GM18873 (cell line): Measurements from ENCODE around the gene PJA2.

Experiments
- ATAC-seq: cut with Tn5 transposase; IDR thresholded peaks from one replicate; pipeline ENCODE4 v1.9.1; 2021; ENCODE audit warnings: mild to moderate bottlenecking, moderate library complexity, moderate number of reproducible peaks; ENCODE audit not compliant: unreplicated experiment, low FRiP score

Gene PJA2

DNA sequence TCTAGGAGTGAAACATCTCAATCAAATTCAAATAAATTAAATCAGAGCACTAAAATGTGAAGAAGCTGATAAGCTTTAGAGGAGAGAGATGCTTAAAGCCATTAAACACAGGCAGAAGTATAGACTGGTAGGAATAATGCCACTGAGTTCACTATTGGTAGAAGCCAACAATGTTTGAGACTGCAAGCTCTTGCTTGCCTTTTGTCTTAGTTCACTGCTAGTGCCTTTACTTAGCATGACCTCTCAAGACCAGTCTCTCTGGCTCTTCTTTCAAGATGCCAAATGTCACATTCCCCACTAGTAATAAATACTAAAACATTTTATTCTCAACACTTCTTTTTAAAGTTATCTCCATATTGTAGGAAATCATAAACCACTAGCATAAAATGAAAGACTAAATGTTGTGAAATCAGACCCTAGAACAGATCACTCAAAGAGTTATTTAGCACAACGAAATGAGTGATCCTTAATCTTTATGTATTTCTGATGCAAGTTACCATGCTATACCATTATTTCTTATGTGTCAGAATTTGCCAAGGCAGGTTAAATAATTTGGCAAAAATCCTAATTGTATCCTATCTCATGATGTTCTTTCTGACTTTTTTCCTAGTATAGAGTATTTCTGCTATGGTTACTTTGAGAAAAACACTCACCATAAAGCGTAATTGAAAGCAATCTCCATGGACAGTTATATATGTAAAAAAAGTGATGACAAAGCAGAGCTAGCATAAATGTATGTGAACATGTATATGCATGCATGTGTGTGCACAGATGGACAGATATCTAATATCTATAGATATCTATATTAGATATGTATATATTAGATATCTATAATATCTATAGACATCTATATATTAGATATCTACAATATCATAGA is 57.5 kb downstream of the PJA2 start:
- no peak for ATAC-seq

DNA sequence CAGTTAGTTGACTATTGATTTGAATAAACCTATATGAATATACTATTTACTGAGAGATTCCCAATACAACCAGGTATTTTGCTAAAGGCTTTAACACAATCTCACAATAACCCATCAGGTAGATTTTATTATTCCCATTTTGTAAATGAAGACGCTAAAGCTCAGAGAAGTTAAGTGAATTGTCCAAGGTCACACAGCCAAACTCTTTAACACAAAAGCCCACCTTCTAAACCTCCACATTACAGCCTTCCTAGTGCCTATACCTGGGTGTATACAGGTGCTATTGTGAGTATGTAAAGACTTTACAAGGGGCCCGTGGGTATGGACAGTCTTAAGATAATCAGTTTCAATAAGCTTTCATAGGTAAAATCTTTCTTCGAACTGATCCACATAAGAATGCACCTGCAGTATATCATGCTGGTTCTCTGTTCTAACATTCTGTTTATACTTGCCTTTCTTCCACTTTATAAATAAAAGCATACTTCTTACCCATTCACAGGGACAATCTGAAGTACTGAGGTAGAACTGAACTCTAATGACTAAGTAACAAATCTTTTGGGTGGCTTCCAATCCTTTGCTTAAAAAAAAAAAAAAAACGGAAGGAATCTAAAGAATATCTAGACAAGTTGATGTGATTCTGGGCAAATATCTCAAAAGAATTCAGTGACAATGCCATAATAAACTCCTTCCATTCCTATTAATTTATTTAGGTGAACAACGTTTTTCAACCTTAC is 59.1 kb downstream of the PJA2 start:
- no peak for ATAC-seq

GRCh38 chr5:109349388-109349787 is 60.4 kb downstream of the PJA2 start:
- ATAC-seq = no peak

- no peak for ATAC-seq
Measured at GRCh38 chr5:109347252-109347888, 62.4 kb downstream of the PJA2 start.

DNA sequence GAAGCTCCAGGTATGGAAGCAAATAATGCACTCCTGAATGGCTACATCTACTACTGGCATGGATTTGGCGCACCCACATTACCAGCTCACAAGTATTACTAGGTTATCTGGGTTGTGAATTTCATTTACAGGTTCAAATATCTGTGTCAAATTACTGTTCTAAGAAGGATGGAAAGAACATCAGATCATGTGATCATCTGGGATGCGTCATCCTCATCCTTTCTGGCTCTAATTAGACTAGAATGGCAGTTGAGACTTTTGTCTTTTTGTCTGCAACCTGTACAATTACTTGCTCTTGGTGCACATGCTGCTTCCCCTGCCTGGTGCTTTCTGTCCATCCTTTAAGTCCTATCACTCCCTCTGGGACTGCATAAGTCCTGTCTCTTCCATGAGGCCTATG is 64.1 kb downstream of the PJA2 start:
- no peak for ATAC-seq

DNA sequence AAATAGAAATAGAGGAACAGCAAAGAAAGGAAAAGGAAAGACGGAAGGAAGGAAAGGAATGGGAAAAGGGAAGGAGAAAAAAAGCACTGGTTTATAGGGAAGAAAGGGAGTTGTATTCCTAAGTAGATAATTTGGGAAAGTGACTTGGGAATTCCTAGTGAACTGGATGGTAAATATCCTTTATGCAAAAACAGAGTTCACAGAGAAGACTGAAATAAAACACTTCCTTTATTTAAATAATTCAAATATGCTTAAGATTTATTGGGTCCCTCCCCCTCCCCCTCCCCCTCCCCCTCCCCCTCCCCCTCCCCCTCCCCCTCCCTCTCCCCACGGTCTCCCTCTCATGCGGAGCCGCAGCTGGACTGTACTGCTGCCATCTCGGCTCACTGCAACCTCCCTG is 69.4 kb downstream of the PJA2 start:
- no peak for ATAC-seq

DNA sequence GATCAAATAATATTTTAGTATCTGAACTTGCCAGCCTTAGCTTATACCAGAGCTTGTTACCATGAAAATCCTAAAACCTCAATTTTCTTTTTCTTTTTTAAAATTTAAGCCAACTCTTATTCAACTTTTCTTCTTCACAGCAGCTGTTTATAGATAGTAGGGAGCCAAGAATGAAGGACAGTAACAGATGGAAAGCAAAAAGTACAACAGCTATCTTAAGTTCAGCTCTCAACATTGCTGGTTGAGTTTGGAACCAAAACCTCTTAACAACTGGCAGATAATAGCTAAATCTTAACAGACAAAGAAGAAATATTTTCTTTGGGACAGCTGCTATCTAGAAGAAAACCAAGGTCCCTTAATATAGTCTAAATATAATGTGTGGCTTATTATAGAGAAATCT is 74.7 kb downstream of the PJA2 start:
- ATAC-seq = no peak

- no peak for ATAC-seq
Measured at GRCh38 chr5:109334056-109334455, 75.7 kb downstream of the PJA2 start.

DNA sequence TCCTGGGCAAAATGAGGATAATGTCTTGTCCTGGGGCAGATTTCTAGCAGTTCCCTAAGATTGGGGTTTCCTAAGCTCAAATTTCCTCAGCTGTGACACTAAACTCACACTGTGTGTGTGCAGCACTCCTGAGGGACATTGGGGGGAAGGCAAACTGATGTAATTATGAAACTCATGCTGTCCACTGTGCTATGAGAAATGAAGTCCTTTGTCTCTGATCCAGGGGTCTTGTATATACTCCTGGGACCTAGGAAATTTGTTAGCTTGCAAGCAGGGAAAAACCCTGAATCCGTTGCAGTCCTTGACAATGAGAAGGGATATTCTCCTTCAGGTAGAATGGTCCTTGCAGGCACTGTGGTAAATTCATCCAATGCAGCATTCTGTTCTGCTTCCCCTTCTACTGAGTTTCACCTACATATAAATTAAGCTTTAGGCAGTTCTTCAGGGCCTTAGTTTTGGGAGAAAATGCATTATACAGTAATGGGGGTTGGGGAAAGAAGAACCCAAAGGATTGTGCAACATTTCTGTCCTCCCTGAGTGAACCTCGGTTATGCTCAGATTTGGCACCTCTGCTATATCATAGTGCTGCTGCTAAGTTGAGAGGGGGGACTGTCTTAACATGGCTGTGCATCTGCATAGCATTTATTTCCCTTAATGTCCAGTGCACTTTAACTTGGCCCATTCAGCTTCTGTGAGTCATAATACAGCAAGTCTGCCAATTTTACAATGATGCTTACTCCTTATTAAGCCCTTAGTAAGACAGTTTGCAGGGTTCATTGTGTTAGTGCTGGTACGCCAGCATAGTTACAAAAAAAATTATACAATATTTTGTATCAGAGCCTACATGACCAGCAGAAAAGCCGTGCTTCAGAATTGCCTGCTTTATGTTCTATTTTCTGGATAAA is 80.2 kb downstream of the PJA2 start:
- ATAC-seq = no peak

- no peak for ATAC-seq
Measured at GRCh38 chr5:109328626-109329025, 81.1 kb downstream of the PJA2 start.

DNA sequence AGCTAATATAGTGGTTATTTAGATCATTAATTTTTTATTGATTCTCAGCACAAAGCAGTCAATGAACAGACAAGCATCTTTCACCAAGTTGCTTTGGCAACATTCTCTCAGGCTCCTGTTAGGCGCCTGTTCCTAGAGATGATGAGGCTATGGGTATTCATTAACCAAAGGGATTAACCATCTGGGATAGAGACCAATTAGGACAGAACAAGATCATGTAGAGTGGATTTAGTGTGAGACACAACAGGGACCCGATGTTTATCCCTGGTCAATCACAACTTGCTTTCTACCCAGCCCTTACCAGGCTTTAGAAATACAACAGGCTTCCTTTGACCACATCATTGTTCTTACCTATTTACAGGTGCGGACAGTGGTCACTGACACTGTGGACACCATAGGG is 82.2 kb downstream of the PJA2 start:
- ATAC-seq = no peak

GRCh38 chr5:109326919-109327318 is 82.9 kb downstream of the PJA2 start:
- no peak for ATAC-seq

- no peak for ATAC-seq
Measured at GRCh38 chr5:109325456-109325855, 84.3 kb downstream of the PJA2 start.

- no peak for ATAC-seq
Measured at GRCh38 chr5:109324931-109325330, 84.8 kb downstream of the PJA2 start.

GRCh38 chr5:109324351-109324750 is 85.4 kb downstream of the PJA2 start:
- ATAC-seq = no peak

- ATAC-seq = no peak
Measured at GRCh38 chr5:109322694-109323093, 87.1 kb downstream of the PJA2 start.

DNA sequence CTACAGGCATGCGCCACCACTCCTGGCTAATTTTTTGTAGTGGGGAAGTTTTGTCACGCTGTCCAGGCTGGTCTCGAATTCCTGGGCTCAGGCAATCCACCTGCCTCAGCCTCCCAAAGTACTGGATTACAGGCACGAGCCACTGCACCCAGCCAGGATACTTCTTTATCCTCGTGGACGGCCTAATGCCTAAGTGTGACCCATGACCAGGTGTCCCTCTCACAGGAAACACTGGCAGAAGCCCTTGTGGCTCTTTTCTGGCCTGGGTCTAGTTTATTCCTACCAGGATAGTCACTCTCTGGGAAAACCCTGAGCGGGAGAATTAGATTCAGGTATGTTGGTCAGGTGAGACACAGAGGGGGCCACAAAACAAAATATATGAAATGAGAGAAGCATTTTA is 90.4 kb downstream of the PJA2 start:
- ATAC-seq = no peak

DNA sequence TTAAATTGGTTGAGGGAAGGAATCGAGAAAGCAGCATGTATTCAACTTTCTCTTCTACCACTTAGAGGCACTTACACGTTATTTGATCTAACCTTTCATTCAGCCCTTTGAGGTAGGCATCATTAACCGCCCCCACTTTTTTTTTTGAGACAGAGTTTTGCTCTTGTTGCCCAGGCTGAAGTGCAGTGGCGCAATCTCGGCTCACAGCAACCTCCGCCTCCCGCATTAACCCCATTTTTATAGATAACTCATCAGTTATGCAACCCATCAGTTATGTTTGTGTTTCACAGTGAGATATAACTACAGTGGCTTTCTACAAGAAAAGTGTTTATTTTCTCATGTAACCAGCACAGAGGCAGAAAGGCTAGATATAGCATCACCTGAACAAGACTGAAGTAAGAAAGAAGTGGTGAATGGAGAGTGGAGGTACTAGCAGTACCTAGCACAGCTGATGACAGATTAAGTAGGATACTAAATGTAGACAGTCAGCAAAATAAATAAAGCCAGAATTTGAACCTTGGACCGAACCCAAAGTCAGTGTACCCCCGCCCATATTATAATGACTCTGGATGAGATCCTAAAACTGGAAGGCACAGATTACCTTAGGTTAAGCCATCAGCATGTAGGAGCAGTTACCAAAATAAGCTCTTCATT is 91.2 kb downstream of the PJA2 start:
- ATAC-seq = no peak

DNA sequence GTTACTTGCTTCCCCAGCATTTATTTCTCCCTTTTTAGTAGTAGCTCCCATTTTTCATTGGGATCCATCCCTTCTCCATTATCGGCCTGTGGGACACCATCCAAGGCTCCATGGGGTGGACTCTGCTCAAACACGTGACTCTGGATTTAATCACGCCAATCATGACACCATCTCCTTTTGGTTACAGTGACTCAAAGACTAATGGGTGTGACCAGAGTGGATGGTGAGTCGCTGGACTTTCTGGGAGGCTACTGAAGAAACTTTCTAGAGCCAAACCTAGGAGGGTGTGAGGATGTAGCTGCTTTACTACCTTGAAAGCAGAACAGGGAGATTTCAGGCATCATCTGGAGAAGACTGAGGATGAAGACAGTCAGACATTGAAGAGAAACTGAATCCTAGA is 93.1 kb downstream of the PJA2 start:
- no peak for ATAC-seq

GRCh38 chr5:109315245-109315644 is 94.5 kb downstream of the PJA2 start:
- no peak for ATAC-seq
